C4-2B (cell line): ENCODE data around the gene IL5.
"Not testable (repeated sequence)": the region's sequence is repeated elsewhere in the genome, so short reads cannot be mapped to it uniquely, and the experiment has no call there.

ENCODE experiments used
- H3K27ac ChIP-seq: fragments of 450-650 bp; 2 replicates; pipeline ENCODE4 v1.5.1; 2017
- ZFX ChIP-seq: fragments of 450-650 bp; IDR thresholded peaks from 2 replicates; pipeline ENCODE4 v1.6.1; 2017
- TF ChIP-seq, protein P1 (sequence below): fragments of 450-650 bp; conservative IDR thresholded peaks from 2 replicates; pipeline ENCODE4 v1.5.1; 2017; ENCODE audit warnings: mild to moderate bottlenecking

Gene IL5

DNA sequence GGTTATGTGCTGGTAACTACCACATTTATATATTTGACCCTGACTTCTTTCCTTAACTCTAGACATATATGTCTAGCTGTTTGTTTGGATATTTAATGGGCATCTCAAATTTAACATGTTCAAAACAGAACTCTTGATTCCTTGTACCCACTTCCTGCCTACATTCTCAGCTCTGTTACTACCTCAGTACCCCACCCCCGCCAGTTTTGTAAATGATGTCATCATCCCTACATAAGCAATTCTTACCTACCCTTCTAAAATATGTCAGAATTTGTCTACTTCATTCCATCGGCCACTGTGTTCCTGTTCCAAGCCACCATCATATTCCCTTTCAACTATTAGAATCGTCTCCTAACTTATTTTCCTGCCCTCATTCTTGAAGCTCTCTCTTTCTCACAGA, 18.3 kb upstream of the IL5 start:
- TF ChIP-seq ZFX = no peak
- TF ChIP-seq, protein P1, sequence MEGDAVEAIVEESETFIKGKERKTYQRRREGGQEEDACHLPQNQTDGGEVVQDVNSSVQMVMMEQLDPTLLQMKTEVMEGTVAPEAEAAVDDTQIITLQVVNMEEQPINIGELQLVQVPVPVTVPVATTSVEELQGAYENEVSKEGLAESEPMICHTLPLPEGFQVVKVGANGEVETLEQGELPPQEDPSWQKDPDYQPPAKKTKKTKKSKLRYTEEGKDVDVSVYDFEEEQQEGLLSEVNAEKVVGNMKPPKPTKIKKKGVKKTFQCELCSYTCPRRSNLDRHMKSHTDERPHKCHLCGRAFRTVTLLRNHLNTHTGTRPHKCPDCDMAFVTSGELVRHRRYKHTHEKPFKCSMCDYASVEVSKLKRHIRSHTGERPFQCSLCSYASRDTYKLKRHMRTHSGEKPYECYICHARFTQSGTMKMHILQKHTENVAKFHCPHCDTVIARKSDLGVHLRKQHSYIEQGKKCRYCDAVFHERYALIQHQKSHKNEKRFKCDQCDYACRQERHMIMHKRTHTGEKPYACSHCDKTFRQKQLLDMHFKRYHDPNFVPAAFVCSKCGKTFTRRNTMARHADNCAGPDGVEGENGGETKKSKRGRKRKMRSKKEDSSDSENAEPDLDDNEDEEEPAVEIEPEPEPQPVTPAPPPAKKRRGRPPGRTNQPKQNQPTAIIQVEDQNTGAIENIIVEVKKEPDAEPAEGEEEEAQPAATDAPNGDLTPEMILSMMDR = no peak

DNA sequence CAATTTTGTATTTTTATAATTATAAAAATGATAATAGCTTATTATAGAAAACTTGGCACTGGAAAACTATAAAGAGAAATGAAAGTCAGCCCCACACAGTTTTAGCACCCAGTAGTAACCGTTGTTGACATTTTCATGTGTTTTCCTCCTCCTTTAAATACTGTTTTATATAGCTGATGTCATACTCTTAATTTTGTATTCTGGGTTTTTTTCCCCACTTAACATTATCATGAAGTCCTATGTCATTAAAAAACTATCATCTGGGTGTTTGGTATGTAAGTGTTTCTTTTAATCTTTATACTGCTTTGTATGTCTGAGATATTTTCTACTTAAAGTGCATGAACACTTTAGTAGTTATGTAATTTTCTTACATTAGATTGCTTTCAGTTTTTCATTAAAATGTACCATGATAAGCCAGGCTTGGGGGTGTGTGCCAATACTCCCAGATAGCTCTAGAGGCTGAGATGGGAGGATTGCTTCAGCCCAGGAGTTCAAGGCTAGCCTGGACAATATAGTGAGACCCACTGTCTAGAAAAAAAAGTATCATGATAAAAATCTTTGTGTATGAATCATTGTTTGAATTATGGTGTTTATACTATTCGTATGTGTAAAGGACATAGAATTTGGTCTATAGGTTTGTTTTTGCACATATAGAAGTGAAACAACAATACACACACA, 16.2 kb upstream of the IL5 start:
- no peak overlapping the region for H3K27ac ChIP-seq
- TF ChIP-seq, protein P1 = no peak
- no peak for TF ChIP-seq ZFX

More for the DNA sequence above, 18.3 kb upstream of the IL5 start:
- H3K27ac ChIP-seq = no peak overlapping the region

DNA sequence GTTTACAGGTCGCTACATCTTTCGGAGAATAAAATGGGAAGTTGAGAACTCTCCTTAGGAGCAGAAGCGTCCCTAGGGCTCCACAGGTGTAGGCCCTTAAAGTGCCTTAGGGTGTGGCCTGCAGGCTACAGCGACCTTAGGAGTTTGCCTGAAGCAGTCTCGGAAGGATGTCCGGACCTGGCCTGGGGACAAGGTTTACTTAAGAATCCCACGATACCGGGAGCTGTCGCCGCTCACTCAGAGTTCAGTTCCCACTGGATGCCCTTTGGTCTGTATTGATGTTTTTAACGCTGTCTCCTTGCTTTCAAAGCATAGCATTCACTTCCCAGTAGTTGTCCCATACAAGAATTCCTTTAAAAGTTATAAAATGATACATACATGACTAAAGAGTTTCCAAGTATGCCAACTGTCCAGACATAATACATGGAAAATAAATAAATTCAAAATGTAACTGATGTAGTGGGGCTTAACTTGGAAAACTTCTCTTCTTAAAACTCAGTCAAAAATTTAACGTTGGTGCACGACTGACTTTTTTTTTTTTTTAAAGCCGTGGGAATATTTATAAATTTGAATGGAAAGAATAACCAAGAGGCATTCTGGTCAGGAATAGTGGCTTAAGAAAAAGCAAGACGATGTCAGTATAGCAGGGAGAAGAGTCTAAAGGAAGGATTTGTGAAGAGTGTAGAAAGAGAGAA, 14.3 kb upstream of the IL5 start:
- H3K27ac ChIP-seq = peak overlapping the region; percentile 82
- TF ChIP-seq ZFX = peak; percentile 42; the same call in 1 of the 2 replicates
- TF ChIP-seq, protein P1 = no peak

DNA sequence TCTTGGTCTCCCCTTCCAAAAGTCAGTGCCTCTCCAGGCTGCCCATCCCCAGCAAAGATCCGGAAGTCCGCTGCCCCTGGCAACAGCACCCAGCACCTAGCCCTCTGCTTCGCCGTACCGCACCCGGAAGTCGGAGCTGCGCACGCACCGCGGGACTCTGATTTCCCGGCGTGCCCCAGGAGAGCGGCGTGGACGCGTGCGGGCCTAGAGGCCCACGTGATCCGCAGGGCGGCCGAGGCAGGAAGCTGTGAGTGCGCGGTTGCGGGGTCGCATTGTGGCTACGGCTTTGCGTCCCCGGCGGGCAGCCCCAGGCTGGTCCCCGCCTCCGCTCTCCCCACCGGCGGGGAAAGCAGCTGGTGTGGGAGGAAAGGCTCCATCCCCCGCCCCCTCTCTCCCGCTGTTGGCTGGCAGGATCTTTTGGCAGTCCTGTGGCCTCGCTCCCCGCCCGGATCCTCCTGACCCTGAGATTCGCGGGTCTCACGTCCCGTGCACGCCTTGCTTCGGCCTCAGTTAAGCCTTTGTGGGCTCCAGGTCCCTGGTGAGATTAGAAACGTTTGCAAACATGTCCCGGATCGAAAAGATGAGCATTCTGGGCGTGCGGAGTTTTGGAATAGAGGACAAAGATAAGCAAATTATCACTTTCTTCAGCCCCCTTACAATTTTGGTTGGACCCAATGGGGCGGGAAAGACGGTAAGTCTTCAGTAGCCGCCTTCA, 13.6 kb upstream of the IL5 start, which contains the start of gene RAD50:
RAD50 (plus strand) TSS at position 215 of the 715 bp plus-strand sequence; CDS start at position 563, 348 bp downstream.
- H3K27ac ChIP-seq = peak within 1 kb of the TSS; percentile 82
- TF ChIP-seq ZFX = peak; percentile 87
- TF ChIP-seq, protein P1 = no peak

DNA sequence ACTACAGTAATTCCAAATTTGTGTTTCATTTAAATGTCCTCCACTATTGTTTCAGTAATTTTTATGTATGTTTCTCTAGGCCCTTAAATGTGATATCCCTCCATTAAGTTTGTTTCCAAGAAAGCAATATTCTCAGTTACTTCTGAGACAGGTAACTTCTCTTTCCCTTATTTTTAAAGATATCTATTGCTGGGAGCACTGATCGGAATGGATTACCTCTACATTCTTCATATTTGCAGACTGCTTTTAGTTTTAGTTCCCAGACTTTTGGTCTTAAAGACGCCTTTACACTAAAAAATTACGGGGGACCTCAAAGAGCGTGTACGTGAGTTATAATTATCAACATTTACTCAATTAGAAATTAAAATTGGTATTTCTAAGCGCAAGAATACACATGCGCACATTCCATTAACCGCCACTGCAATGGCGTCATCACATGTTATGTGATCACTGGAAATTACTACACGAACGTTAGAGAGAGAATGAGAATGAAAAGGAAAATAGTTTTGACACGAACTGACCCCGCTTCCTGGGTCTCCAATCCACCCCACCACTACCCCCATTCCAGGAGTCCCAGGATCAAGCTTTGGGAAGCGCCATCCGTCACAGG, 12.9 kb upstream of the IL5 start:
- no peak for TF ChIP-seq ZFX
- TF ChIP-seq, protein P1 = no peak
- peak overlapping the region; percentile 82 for H3K27ac ChIP-seq

DNA sequence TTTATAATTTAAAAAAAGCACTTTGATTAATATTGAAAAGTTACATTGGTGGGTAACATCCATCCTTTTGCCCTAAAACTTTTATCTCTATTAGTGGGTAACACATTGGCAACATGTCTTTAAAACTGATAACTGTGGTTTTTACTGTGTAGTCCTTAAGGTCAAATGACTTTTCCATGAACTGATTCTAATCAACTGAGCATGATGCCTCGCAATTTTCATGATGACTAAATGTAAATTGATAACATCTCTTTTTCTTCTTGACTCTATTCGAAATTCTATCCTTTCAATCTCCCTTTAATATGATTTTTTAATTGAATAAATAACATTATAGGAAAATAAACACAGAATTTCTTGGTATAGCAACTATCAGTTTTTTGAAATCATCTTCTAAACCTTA, 6.3 kb upstream of the IL5 start:
- TF ChIP-seq ZFX = no peak
- TF ChIP-seq, protein P1 = no peak

DNA sequence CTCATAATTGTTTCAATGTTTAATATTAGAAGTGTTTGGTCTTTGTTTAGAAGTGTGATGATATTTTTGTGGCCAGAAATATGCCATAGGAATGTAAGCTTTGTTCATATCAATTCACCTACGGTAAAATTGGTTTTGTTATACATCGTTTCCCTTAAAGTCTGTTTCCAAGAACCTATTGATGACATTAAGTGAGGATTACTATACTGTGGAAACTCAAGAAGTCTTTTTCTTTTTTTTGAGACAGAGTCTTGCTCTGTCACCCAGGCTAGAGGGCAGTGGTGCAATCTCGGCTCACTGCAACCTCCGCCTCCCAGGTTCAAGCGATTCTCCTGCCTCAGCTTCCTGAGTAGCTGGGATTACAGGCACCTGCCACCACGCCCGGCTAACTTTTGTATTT, 5.5 kb upstream of the IL5 start:
- H3K27ac ChIP-seq = not testable (repeated sequence)

More for the DNA sequence above, 6.3 kb upstream of the IL5 start:
- H3K27ac ChIP-seq = no peak overlapping the region
